Renal pelvis (tissue), 4 donors: ENCODE results near the gene KIF2A. TPM values are rescaled to one million over a fixed set of nuclear protein-coding genes. Genes with fewer than 3 reads are reported as not detected.

Source experiments
- DNase-seq: peaks from one replicate; pipeline ENCODE4 v3.0.0-alpha.2; 2013
- polyA plus RNA-seq, 3 donors: library from polyadenylated mRNA; unstranded; fragments of 120-200 nt; gene quantifications; one replicate each; pipeline ENCODE4 v1.2.1, GENCODE V29; 2013; ENCODE audit not compliant: insufficient read length in 3 of 3

KIF2A gene
- polyA plus RNA-seq, 3 donors, result 47.5 to 49.6 (median 48.0) TPM

DNA sequence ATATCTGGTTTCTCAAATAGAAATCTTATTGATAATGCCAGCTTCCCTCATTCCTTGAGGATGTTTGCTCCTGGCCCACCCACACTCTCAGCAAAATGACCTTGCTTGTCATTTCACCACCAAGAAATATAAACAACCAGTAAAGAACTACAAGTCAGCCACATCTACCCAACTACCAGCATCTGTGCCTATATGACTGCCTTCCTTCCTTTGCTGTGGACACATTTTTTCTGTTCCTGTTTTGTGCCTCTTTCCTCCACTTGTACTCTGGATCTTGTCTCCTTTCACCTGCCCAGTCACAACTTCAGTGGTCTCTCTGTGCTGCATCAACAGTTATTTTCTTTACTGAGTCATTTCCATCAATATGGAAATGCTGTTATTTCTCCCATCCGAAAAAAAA, 20.3 kb downstream of the KIF2A start:
- no peak for DNase-seq

DNA sequence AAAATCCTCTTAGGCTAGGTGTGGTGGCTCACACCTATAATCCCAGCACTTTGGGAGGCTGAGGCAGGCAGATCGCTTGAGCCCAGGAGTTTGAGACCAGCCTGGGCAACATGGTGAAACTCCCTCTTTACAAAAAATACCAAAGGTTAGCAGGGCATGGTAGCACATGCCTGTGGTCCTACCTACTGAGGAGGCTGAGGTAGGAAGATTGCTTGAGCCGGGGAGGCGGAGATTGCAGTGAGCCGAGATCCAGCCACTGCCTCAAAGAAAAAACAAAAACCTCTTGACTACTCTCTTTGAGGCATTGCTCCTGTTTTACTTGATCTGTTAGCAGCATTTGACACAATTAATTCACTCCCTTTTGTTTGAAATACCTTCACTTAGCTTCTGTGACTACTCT, 20.7 kb downstream of the KIF2A start:
- no peak for DNase-seq

DNA sequence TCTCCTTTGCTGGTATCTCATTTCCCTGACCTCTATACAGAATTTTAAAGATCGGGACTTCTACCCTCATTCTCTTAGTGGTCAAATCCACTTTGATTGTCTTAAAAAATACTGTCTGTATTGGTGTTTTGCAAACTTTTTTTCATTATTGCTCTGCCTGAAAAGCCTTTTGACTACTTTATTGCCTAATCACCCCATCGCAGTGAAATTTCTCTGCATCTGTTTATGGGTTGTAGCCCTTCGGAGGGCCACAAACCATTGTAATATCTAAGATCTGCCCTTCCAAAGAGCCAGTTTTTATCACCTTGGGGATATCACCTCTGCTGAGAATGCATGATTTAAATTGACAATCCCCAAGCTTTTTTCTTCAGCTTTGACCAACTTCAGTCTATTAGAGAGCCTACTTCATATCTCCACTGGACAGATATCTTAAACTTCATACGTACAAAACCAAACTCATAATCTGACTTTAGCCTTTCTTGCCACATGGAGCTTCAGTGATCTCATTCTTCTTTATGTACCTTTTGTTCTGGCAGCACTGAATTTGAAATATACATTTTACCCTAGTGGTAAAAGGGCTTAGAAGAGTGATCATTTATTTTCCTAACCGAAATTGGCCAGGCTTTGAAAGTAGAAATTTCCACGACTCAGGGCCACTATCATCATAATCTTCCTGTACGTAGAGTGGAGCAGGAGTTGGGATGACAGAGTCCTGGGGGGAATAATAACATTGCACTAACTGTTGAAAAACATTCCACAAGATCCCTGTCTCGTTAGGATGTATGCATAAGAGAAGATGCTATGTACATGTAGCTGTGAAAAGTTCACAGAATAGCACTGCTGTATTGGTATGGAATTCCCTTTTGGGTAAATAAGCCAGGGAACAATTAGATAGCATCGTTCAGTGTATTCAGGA, 21.4 kb downstream of the KIF2A start:
- no peak for DNase-seq

GRCh38 chr5:62328772-62329491, 22.9 kb downstream of the KIF2A start:
- peak; percentile 22 for DNase-seq

DNA sequence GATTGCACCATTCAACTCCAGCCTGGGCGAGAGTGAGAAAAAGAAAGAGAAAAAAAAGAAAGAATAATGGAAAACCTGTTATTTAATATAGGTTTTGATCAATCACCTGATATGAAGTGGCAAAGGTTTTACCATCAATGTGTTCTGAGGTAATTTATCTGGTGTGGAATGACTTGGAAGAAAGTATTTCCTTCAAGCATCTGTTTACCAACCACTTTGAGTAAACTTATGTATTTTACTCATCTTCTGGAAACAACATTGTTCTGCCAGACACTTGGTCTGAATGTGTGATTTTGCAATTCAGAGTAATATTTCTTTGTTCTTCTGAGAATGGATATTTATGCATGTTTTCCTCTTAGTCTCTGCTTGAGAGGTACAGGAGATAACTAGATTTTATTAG, 24.3 kb downstream of the KIF2A start:
- DNase-seq, result no peak

GRCh38 chr5:62331921-62332320, 25.9 kb downstream of the KIF2A start:
- no peak for DNase-seq

GRCh38 chr5:62333250-62333794, 27.3 kb downstream of the KIF2A start:
- DNase-seq, result no peak

DNA sequence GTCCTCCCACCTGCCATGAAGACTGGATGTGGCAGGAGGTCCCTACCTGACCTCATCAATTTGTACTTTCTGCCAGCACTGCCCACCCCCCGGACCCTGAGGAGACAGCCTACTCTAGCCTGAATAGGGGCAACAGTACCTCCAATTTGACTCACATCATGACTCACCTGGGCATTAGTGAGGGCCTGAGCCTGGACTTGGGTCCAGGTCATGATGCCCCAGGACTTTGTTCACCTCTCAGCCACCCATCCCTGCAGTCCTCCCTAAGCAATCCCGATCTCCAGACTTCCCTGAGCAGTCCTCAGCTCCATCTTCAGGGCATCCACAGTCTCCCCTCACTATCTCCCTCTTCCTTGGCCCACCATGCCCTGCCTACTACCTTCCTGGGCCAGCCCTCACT, 28.1 kb downstream of the KIF2A start:
- no peak for DNase-seq

DNA sequence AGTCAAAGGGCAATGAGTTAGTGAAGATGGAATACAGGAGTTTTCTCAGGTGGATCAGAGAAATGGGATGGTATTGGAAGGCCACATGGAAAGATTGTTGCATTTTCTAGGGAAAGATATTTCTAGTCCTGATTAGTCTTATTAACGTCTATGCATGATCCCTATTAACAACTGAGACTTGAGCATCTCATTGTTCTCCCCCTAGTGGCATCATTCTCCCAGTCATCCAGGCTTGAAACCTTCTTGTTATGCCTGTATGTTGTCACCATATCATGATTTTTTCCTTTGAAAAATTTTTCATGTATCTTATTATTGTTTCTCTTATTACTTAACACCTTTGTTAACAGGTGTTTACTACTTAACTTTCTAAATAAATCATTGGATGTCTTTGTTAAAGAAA, 34.4 kb downstream of the KIF2A start:
- no peak for DNase-seq

DNA sequence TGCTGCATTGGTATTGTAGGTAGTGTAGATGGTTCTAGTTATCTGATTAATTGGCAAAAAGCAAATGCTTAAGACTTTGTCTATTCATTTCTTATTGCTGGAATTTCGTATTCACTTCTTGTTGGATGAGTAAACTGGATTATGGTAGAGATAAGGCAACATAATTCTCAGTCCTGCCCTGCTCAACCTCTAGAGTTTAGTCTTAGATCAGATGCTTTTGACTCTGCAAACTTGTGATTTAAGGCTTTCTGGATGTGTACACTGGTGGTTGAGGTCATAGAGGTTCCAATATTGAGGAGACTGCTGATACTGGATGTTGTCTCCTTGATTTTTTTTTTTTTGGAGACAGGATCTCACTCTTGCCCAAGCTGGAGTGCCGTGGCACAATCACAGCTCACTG, 35.0 kb downstream of the KIF2A start:
- DNase-seq, result no peak

DNA sequence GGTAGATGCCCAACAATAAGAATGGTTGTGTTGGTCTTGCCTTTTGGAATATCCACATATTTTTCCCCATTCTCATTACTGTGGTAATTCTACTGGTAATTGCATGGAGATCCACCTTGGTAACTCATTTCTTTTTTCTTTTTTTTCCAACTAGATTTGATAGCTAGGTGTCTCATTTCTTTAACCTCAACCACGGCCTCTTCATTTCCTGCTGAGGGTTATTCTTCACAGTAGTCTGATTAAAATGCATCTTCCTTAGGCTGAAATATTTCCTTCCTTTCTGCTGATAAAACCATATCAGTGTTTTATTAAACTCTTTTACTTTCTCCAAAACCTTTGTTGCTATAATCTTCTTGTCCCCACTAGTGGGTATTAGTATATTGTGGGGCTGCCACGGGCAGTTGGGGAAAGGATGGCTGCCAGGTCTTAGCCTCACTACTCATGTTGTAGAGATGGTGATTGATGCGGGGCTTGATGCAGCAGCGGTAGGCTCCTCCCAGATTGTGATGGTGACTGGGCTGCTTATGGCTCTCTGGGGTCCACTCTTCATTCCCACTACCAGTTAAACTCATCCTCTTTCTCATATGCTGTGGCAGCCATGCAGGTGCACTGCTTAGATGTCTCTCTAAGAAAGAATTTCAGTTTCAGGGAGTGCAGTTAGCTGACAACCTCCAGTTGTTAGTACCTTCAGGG, 35.9 kb downstream of the KIF2A start:
- no peak for DNase-seq

- no peak for DNase-seq
Measured at GRCh38 chr5:62342476-62342837, 36.5 kb downstream of the KIF2A start.

DNA sequence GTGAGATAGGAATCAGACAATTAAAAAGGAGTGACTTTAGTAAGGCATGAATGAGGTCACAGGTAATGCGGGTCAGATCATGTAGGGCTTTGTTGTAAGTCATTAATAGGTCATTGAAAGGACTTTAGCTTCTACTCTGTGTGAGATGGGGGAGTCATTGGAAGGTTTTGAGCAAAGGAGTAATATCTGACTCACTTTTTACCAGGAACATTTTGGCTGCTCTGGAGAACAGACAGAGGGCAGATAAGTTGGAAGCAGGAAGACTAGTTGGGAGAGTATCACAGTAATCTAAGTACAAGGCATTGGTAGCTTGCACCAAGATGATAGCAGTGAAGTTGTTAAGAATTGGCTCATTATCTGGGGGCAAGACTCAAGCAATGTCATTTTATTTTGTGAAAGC, 37.4 kb downstream of the KIF2A start:
- no peak for DNase-seq

DNA sequence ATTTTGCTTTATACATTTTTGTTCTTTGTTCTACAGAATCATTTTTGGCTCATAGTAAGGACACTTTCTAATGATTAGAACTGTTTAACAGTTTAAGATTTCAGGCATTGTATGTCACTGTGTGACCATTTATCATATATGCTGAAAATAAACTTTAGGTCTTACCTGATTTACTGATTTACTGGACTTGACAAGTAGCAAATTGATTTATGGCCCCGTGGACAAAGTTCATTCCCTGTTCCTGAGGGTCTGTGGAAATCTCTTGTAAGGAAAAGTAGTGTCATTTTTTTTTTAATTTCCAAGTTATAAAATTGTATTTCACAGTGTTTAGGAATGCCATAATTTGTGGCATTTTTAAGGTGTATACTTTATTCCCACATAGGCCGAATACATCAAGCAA, 40.7 kb downstream of the KIF2A start:
- DNase-seq, result no peak

GRCh38 chr5:62347928-62348327, 41.9 kb downstream of the KIF2A start:
- DNase-seq, result no peak

DNA sequence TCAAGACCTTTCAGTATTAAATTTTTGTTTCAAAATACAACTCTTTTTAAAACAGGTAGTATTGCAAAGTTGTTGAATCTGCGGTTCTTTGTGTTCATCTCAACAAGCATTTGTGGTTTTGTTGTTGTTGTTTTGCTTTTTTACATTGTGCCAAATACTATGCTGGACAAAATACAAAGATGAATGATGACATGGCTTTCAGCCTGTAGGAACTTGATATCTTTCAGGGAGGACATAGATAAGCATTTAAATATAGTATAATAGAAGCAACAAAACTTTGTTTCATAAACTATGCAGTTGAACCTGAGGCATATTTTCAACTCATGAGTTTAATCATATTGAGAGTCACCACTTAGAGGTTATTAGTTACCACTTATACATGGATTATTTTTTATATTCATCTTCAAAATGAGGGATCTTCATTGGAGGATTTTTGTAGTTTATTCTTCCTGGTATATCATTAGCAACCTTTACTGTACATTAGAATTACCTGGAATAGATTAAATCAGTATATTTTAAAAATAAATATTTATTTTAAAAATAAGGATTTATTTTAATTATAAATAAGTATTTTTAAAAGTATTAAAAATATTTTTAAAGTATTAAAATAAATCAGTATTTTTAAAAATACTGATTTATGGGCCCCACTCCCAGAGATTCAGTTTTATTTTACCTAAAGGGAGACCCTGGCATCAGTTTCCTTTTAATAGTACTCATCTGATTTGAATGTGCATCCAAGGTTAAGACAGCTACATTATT, 42.9 kb downstream of the KIF2A start:
- DNase-seq, result no peak

DNA sequence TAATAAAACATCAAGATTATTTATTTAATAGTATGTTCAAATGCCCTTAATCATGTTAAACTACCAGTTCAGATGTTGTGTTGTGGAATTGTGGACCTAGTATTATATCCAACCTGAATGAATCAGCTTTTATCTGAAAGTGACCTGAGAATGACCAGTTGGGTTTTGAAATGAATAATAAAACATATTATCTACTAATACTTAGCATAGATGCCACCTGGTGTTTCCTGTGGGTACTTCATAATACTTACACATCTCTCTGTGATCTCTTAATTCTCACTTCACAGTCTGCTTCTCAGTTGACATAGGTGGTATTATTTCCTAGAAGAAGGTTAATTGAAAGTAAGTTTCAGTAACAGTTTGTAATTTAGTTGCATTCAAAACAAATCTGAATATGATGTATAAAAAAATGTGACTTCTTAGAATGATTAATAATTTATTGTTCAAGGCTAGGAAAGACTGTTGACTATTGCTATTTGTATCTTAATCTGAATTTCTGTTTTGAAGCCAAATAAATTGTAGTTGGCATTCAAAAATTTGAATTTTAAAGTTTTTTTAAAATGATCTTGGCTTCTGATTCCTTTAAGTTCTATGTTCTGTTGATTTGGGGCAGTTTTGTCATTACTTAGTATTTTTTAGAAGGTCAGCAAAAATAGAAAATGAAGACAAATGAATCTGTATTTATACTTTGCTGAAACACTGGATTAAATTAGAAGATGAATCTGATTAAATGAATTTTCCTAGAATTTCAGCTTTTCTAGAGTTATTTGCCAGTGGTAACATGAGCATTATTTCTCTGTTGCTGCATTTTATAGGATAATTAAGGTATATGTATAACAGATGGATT, 48.2 kb downstream of the KIF2A start:
- DNase-seq, result peak; percentile 40

DNA sequence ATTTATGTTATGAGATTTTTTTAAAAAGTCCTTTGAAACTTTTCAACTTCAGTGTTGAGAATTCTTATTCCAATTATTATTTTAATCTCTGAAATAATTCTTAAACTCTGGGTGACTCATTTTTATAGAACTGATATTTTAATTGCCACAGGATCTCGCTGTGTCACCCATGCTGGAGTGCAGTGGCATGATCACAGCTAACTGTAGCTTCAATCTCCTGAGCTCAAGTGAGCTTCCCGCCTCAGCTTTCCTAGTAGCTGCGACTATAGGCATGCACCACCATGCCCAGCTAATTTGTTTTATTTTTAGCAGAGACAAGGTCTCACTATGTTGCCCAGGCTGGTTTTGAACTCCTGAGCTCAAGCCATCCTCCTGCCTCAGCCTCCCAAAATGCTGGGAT, 56.7 kb downstream of the KIF2A start:
- no peak for DNase-seq

- no peak for DNase-seq
Measured at GRCh38 chr5:62369039-62369438, 63.0 kb downstream of the KIF2A start.

DNA sequence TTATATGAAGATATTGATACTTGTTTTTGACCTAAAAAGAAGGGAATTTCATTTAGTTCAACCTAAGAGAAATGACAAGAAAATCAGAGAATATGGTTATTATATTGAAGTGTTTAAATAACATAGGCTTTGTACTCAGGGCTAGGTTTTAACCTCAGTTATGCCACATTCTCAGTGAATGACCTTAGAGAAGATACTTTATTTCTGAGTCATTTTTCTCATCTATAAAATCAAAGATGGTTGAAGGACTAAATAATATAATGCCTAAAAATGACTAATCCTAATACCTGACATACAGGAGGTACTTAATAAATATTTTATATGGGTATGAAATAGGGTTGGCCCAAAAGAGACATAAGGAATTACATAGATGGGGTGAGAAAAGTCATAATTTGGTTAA, 65.4 kb downstream of the KIF2A start:
- no peak for DNase-seq

- no peak for DNase-seq
Measured at GRCh38 chr5:62372600-62372999, 66.6 kb downstream of the KIF2A start.
